ENCODE data around the gene PTTG1. TPM values are rescaled to one million over a fixed set of nuclear protein-coding genes. Genes with fewer than 3 reads are reported as not detected.

The PTTG1 gene
- total RNA-seq, 4 donors from 2014 or later: 31.7 to 98.9 (median 49.9) TPM

GRCh38 chr5:160458806-160459800 lies 37.4 kb downstream of the PTTG1 start:
- DNase-seq (ENCODE audit: low spot score in 2 of 2): no peak
- no peaks in the 10 kb centered on the region for H3K36me3 ChIP-seq
- no peak overlapping the region for H3K27ac ChIP-seq
- peaks cover 4% of the 10 kb centered on the region for H3K4me1 ChIP-seq
- TF ChIP-seq POLR2A (IDR thresholded peaks at IDR 0.05): no peak
- TF ChIP-seq CTCF (IDR thresholded peaks at IDR 0.05): no peak
- TF ChIP-seq POLR2AphosphoS5 (IDR thresholded peaks at IDR 0.05): no peak
- no peak for TF ChIP-seq EP300 (IDR thresholded peaks at IDR 0.05)
- no peak overlapping the region for H3K4me3 ChIP-seq
- no peaks in the 10 kb centered on the region for H3K27me3 ChIP-seq
- 79% methylated on average over 8 of the region's 8 CpGs for WGBS
- no peaks in the 10 kb centered on the region for H3K9me3 ChIP-seq

GRCh38 chr5:160460377-160461049 lies 38.9 kb downstream of the PTTG1 start:
- Histone ChIP-seq H3K9me3 (no peaks in the 10 kb centered on the region), H3K27ac (no peak overlapping the region), H3K36me3 (no peaks in the 10 kb centered on the region), H3K27me3 (no peaks in the 10 kb centered on the region), H3K4me3 (no peak overlapping the region), H3K4me1 (peaks cover 4% of the 10 kb centered on the region)
- no peak for TF ChIP-seq POLR2A (IDR thresholded peaks at IDR 0.05)
- DNase-seq (ENCODE audit: low spot score in 2 of 2): no peak
- WGBS: 85% methylated on average over 4 of the region's 4 CpGs

- TF ChIP-seq POLR2AphosphoS5 (IDR thresholded peaks at IDR 0.05): no peak
- TF ChIP-seq POLR2A (IDR thresholded peaks at IDR 0.05): no peak
- TF ChIP-seq EP300 (IDR thresholded peaks at IDR 0.05): no peak
- TF ChIP-seq CTCF (IDR thresholded peaks at IDR 0.05): no peak
- Histone ChIP-seq H3K4me1 (peaks cover 5% of the 10 kb centered on the region), H3K4me3 (no peak overlapping the region), H3K36me3 (no peaks in the 10 kb centered on the region), H3K27ac (no peak overlapping the region), H3K9me3 (no peaks in the 10 kb centered on the region), H3K27me3 (no peaks in the 10 kb centered on the region)
- DNase-seq (ENCODE audit: low spot score in 2 of 2): no peak
- WGBS: 89% methylated on average over 6 of the region's 6 CpGs
These were observed 39.7 kb downstream of the PTTG1 start for GRCh38 chr5:160461378-160461777.

GRCh38 chr5:160462167-160462566 lies 40.5 kb downstream of the PTTG1 start:
- DNase-seq (ENCODE audit: low spot score in 2 of 2): no peak
- peaks cover 9% of the 10 kb centered on the region for H3K4me1 ChIP-seq
- H3K36me3 ChIP-seq: no peaks in the 10 kb centered on the region
- TF ChIP-seq POLR2AphosphoS5 (IDR thresholded peaks at IDR 0.05) (no peak), EP300 (IDR thresholded peaks at IDR 0.05) (no peak), CTCF (IDR thresholded peaks at IDR 0.05) (no peak), POLR2A (IDR thresholded peaks at IDR 0.05) (no peak)
- no peaks in the 10 kb centered on the region for H3K27me3 ChIP-seq
- 63% methylated on average over 2 of the region's 2 CpGs for WGBS
- H3K27ac ChIP-seq: no peak overlapping the region
- H3K9me3 ChIP-seq: no peaks in the 10 kb centered on the region
- no peak overlapping the region for H3K4me3 ChIP-seq

- Histone ChIP-seq H3K27ac (no peak overlapping the region), H3K9me3 (no peaks in the 10 kb centered on the region), H3K27me3 (no peaks in the 10 kb centered on the region), H3K4me1 (peaks cover 20% of the 10 kb centered on the region), H3K36me3 (no peaks in the 10 kb centered on the region), H3K4me3 (no peak overlapping the region)
- 91% methylated on average over 4 of the region's 4 CpGs for WGBS
- no peak for TF ChIP-seq POLR2AphosphoS5 (IDR thresholded peaks at IDR 0.05)
- TF ChIP-seq CTCF (IDR thresholded peaks at IDR 0.05): no peak
- TF ChIP-seq POLR2A (IDR thresholded peaks at IDR 0.05): no peak
- TF ChIP-seq EP300 (IDR thresholded peaks at IDR 0.05): no peak
- DNase-seq (ENCODE audit: low spot score in 2 of 2): no peak
These were observed 41.6 kb downstream of the PTTG1 start for GRCh38 chr5:160463227-160463626.
